ENCODE results near the gene GALNT14. TPM values are rescaled to one million over a fixed set of nuclear protein-coding genes. Genes with fewer than 3 reads are reported as not detected.

Gene GALNT14
- total and polyA plus RNA-seq, 8 donors, result 1.5 to 8.3 (median 5.3) TPM

- TF ChIP-seq CTCF (IDR thresholded peaks at IDR 0.05), result no peak
- Histone ChIP-seq H3K4me3 (no peak overlapping the region), H3K9me3 (no peaks in the 10 kb centered on the region), H3K27ac (no peak overlapping the region), H3K36me3 (no peaks in the 10 kb centered on the region), H3K27me3 (no peaks in the 10 kb centered on the region), H3K4me1 (no peaks in the 10 kb centered on the region)
- ATAC-seq (no peak), DNase-seq (peak in 1 of 4 donors; percentile 24)
- intact Hi-C loops (cut with DNase I), result no loop called here
These were observed 60.2 kb downstream of the GALNT14 start for GRCh38 chr2:31078011-31078410.

GRCh38 chr2:31075941-31076590 lies 62.2 kb downstream of the GALNT14 start:
- ATAC-seq (no peak), DNase-seq (no peak)
- Histone ChIP-seq H3K9me3 (no peaks in the 10 kb centered on the region), H3K27ac (no peak overlapping the region), H3K36me3 (no peaks in the 10 kb centered on the region), H3K4me1 (no peaks in the 10 kb centered on the region), H3K27me3 (no peaks in the 10 kb centered on the region), H3K4me3 (no peak overlapping the region)
- intact Hi-C loops (cut with DNase I), result no loop called here
- TF ChIP-seq CTCF (IDR thresholded peaks at IDR 0.05), result no peak

GRCh38 chr2:31075431-31075830 lies 62.8 kb downstream of the GALNT14 start:
- Histone ChIP-seq H3K9me3 (no peaks in the 10 kb centered on the region), H3K27ac (no peak overlapping the region), H3K36me3 (no peaks in the 10 kb centered on the region), H3K27me3 (no peaks in the 10 kb centered on the region), H3K4me1 (no peaks in the 10 kb centered on the region), H3K4me3 (no peak overlapping the region)
- intact Hi-C loops (cut with DNase I), result no loop called here
- TF ChIP-seq CTCF (IDR thresholded peaks at IDR 0.05), result no peak
- peak in 2 of 4 donors; percentile 16 to 31 for DNase-seq
- no peak for ATAC-seq

- H3K4me1 ChIP-seq, result no peaks in the 10 kb centered on the region
- no peak overlapping the region for H3K4me3 ChIP-seq
- no peak for TF ChIP-seq CTCF (IDR thresholded peaks at IDR 0.05)
- no peaks in the 10 kb centered on the region for H3K27me3 ChIP-seq
- no peak for ATAC-seq
- intact Hi-C loops (cut with DNase I), result no loop called here
- DNase-seq, result no peak
- H3K9me3 ChIP-seq, result no peaks in the 10 kb centered on the region
- H3K27ac ChIP-seq, result no peak overlapping the region
- H3K36me3 ChIP-seq, result no peaks in the 10 kb centered on the region
These were observed 66.5 kb downstream of the GALNT14 start for GRCh38 chr2:31071741-31072140.

GRCh38 chr2:31070339-31071125 lies 67.7 kb downstream of the GALNT14 start:
- Histone ChIP-seq H3K36me3 (no peaks in the 10 kb centered on the region), H3K9me3 (no peaks in the 10 kb centered on the region), H3K4me1 (no peaks in the 10 kb centered on the region), H3K27me3 (no peaks in the 10 kb centered on the region), H3K4me3 (no peak overlapping the region), H3K27ac (no peak overlapping the region)
- DNase-seq, result no peak
- ATAC-seq, result no peak
- TF ChIP-seq CTCF (IDR thresholded peaks at IDR 0.05), result no peak
- intact Hi-C loops (cut with DNase I), result no loop called here
